Activated T-cell treated with anti-CD3 and anti-CD28 coated beads for 1 hour (primary cell): ENCODE measurements around the gene GRPEL2.

Source experiments
- DNase-seq: peaks from one replicate; pipeline ENCODE4 v3.0.0-alpha.2; 2020; ENCODE audit warnings: low read depth

The GRPEL2 gene, protein sequence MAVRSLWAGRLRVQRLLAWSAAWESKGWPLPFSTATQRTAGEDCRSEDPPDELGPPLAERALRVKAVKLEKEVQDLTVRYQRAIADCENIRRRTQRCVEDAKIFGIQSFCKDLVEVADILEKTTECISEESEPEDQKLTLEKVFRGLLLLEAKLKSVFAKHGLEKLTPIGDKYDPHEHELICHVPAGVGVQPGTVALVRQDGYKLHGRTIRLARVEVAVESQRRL

DNA sequence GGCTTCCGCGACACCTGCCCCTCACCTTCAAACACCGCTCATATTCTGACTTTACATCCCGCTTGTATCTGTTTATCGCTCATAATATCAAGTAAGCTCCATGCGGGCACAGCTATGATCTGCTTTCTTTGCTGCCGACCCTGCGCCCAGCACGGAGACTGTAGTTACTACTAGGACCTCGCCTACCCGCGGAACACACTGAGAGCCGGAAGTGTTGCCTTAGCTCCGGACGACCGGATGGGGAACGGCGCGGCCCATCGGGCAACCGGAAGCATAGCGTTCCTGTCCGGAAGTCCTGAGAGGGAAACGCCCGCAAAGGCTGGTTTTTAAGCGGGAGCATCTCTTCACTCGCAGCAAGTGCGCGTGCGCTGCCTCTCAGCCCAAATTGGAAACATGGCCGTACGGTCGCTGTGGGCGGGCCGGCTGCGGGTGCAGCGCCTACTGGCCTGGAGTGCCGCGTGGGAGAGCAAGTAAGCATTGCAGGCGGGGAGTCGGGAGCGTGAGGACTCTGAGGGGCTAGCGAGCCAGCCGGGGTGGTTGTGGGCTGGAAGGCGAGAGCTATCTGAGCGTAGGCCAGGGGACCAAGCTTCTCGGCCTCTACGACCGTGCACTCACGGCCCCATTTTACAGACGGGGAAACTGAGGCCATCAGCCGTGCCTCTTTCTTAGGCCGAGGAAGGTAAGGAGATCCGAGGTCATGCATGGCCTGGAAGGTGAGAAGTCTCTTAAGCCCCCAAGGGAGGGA is at the start of gene GRPEL2:
GRPEL2 (plus strand) TSS at position 353 of the 745 bp plus-strand sequence; CDS start at position 394, 41 bp downstream.
- DNase-seq: peak; percentile 78

DNA sequence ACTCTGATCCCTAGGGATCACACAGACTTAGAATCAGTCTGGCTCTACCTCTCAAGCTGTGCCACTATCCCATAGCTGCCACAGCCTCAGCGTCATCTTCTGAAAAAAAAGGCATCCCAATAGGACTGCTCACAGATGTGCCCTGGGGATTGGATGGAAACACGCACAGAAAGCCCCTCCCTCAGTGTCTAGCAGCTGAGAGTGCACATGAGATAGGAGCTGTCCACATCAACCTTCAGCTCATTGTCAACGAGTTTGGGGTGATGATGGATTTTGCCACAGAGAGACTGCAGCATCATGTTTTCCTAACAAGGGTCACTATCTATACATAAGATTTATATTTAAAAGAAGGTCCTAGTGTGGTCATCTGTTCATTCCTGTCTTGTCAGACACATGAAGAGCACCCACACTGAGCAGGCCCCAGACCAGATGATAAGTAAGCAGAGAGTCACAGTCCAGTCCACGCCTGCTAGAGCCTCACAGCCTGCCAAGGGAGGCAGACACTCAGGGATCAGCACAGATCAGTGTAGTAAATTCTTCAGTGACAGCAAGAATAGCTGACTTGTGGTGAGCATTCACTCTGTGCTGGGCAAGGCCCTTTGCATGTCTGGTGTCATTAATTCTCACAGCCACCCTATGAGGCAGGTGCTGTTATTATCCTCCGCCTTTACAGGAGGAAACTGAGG is 47.8 kb upstream of the GRPEL2 start:
- no peak for DNase-seq

DNA sequence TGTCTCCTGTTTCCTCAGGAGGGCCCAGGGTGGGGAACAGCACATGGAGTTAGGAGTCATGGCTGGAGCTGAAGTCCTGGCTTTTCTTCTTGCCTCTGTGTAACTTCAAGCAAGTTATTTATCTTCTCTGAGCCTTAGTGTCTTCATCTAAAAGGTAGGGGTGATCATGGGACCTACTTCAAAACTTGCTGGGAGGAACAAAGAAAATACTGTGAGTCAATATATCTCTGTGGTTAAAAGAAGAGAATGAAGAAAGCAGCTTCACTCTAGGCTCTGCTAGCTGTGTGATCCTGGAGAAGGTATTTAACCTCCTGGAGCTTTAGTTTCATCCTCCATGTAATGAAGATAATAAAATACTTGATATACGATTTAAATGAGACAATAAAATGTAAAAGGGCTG is 47.1 kb upstream of the GRPEL2 start:
- no peak for DNase-seq

DNA sequence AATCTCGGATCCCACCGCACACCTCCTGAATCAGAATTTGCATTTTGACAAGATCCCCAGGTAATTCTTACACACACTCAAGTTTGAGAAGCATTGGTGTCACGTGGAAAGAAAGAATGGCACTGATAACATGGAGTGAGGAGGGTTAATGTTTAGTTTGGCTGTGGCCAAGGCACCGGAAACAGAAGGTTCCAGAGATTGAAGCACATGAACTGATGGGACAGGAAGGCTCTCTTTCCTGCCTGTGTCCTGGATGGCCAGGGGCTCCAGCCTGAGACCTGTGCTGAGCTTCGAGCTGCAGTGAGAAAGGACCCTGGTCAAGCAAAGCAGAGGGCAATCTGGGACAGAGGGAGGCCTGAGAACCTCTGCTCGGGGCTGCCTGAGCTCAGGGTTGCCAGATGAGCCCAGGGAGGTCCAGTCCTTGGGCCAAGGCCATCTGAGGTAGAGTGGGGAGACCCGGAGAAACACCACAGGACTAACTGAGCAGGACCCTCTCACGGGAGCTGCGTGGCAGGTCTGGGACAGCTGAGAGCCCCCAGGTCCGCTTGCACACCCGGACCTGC is 46.4 kb upstream of the GRPEL2 start:
- no peak for DNase-seq

DNA sequence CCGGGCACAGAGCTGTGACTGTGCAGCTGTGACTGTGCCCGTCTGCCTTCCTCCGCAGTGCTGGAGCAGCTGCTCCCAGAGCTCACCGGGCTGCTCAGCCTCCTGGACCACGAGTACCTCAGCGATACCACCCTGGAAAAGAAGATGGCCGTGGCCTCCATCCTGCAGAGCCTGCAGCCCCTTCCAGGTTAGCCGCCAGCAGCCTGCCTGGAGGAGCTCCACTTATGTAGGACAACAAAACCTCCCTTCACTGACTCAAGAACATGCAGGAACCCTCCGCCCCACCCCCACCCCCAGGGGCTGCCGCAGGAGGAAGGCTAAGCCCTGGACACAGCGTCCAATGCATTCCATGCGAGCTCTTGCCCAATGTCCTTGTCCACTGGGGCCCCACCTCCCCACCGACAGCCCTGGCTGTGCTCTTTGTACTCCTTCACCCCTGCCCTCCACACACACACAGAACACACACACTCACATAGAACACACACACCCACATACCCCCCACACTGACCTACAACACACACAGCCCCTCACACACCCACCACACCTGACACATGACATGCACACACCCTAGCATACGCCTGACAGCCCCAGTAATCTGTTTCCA is 45.7 kb upstream of the GRPEL2 start:
- no peak for DNase-seq

DNA sequence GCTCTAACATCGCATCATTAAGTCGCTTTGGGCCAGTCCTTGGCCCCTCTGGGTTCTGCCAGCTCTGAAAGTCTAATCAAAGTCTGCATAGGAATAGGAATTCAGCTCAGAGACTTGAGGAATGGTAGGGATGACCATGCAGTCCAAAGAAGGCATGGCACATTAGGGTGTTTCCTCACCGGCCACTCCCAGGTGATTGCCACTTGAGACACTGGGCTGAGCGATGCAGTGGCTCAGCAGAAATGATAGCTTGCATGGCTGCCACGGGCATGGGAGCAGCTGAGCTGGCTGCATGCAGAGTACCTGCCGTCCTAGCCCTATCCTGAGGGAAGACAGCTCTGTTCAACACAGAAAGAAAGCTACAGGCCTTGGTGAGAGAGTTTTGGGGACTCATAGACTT is 44.9 kb upstream of the GRPEL2 start:
- DNase-seq: no peak

DNA sequence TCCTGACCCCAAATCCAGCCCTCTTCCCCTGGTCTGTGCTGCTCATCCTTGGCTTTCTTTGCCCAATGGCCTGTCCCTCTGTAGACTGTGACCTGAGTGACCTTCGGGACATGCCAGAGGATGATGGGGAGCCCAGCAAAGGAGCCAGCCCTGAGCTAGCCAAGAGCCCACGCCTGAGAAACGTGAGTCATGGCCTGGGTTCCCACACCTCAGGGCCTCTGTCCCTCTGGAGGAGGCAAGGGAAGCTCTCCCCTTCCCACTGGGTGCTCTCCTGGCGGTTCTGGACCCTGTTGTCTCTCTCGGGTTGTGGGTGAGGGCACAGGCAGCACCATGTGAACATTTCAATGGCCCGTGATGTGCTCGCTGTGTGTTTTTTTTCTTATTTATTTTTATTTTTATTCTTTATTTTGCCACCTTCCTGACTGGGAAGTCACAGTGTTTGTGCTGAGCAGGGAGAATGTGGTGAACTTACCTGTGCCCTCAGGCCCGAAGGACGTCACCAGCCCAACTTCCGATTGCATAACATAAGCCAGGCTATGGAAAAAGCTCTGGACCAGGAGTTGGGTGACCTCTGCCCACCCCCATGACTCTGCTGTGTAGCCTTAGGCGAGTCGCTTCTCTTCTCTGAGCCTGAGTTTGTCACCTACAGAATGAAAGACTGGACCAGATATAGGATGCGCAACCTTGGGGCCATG is 44.1 kb upstream of the GRPEL2 start:
- DNase-seq: no peak

DNA sequence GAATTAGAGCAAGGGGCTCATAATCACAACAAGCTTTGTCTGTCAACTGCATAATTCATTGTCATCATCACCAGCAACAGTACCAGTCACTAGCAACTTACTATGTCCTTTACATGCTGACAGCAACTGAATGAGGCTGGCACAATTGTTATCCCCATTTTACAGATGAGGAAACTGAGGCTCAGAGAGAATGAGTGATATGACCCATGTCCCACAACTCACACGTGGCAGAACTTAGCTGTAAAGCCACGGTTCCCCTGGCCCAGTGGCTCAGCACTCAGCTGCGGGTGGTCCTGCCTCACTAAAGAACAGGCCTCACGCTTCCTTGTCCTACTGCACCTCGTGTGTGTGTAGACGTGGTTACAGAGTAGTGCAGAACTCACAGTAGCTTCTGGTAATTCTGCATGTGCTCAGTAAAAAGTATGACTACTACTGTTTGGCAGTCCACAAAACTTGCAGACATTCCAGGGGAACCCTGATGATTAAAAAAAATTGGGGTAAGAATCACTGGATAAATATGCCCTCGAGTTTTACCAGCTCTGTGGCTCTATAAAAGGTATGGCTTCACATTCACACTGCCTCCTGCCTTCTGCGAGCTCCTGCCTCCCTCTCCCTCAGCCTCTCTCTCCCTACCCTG is 43.4 kb upstream of the GRPEL2 start:
- no peak for DNase-seq

DNA sequence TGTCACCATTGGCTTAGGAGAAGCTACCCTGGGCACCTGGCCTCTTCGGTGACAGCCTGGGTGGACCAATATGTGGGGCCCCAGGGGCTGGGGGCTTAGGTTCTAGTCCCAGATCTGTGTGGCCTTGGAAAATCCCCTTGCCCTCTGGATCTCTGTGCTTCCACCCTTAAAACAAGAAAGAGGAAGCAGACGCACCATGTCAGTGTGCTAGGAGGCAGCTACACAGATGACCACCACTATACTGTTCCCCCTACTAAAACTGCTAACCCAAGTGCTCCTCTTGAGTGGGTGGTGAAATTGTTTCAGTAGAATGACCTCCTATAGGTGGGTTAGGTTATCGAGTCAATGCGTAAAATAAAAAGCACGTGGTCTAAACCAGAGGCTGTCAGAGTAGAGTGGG is 42.7 kb upstream of the GRPEL2 start:
- no peak for DNase-seq

DNA sequence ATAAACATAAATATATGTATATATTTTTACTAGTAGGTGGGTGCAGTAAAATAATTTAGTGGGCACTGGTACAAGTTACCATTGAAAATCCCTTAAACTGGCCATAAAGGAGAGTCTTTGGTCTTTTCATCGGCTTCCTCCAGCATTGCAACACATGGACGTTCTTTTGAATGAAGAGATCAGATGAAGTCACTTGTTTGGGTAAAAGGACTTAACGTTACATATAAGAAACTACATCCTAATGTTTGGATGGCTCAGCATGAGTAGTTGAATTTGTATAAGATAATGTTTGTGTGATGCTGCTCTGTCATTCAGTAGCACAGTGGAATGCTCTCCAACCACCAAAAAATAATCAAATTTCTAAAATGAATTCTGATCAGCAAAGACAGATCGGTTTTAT is 42.1 kb upstream of the GRPEL2 start:
- no peak for DNase-seq

DNA sequence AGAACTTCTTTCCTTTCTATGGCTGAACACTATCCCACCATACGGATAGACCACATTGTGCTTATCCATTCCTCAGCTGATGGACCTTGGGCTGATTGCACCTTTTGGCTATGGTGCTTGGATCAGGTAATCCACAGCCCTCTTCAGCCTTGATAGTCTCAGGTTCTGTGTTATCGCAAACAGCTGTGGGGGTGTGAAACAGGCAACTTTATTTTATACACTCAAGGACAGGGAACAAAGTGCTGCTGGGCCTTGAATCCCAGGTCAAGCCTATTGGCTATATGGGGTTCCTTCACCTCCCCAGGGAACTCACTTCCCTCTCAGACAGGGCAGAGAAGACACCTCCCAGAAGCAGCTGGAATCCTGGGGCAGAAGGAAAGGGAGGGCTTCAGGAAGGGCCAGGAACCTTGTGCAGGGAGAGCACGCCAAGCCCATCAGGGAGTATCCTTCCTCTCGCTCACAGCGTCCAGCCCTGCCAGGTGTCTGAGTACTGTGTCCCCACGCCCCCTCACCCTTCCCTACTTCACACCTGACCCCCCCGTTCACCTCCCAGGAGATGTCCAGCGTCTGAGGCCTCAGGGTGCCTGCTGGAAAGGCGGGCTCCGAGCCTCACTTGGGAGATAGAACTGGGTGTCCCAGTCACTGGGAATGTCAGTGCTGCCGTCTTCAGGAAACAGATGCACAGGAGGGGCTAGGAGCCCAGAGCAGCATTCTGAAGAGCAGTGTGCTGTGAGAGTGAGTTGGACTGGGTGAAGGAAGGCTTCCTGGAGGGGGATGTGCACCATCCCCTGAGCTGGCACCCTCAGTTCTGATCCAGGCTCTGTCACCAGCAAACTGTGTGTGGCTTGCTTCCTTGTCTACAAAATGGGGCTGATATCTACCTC is 40.9 kb upstream of the GRPEL2 start:
- no peak for DNase-seq

DNA sequence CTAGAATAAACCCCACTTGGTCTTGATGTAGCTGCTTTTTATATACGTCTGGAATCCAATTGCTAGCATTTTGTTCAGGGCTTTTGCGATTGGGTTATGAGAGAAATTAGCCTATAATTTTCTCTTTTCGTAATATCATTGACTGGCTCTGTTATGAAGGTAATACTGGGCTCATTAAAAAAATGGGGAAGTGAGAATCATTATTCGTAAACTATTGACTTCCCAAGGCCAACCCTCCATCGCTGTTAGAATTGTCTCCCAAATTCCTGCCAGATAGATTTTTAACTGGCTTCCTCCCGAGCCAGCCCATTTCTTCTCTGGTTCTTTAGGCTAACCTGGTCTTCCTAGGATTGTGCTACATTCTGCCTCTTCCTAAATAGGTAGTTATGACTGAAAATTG is 35.9 kb upstream of the GRPEL2 start:
- DNase-seq: no peak

DNA sequence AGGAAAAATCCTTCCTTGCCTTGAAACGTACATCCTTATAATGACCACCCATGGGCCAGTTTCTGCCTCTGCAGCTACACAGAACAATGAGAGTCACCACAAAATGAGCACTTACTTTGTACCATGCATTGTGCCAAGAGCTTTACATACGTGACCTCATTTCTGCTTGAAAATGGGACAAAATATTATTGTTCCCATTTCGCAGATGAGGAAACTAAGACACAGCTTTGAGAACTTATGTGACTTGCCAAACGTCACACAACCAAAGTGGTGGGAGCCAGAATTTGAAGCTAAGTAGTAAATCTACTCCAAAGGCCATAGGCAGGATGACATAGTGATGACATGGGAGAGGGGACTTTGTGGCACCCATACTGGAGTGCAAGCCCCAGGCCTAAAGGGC is 34.8 kb upstream of the GRPEL2 start:
- DNase-seq: no peak

DNA sequence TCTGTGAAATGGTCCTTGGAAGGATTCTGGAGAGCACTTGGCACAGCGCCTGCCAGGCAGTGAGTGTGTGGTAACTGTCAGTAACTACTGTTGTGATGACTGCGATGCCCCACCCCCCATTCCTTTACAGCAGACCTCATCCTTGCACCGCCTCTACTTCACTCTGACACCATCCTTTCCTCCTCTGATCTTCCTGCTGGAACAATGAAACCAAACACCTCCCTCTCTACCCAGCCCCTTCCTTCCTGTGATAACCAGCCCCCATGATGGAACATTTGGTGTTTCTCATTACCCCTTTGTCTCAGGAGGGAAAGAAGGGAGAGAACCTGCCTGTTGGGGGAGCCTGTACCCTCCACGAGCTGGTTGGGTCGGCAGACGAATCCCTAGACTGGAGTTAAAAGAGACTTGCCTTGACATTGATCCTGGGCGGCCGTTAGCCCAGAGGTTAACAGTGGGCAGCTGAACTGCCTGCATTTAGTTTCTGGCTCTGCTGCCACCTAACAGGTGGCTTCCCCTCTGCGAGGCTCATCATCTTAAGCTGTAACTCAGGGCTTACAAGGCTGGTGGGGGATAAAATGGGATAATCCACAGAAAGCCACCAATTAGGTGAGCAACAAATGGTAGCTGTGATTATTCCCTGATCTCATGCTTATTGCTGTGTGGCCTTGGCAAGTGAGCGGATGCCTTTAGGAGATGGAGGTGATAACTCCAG is 34.2 kb upstream of the GRPEL2 start:
- DNase-seq: no peak

DNA sequence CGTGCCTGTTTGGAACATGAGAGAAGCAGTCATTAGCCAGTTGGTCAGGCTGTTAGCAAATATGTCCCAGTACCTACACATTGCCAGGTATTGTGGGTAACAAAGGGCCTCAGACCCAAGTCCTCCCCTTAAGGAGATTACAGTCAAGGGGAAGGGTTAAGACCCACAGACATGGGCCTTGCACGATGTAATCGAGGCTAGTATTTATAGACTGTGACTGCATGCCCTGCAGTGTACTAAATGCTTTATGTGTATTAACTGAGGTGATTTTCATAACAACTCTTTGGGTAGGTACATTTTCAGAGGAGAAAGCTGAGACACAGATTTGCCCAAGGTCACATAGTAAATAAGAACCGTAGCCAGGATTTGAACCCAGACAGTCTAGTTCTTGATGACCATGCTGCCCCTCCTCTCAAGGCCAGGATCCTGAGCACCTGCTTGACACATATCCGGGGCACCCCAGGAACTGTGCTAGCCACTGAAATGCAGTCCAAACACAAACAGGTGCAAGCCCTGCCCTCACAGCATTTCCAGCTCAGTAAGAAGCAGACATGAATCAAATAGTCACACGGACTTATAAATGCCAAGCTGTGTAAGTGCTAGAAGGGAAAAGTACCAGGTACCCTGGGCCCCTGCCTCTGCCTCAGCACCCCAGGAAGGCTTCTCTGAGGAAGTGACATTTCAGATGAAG is 32.0 kb upstream of the GRPEL2 start:
- DNase-seq: no peak

DNA sequence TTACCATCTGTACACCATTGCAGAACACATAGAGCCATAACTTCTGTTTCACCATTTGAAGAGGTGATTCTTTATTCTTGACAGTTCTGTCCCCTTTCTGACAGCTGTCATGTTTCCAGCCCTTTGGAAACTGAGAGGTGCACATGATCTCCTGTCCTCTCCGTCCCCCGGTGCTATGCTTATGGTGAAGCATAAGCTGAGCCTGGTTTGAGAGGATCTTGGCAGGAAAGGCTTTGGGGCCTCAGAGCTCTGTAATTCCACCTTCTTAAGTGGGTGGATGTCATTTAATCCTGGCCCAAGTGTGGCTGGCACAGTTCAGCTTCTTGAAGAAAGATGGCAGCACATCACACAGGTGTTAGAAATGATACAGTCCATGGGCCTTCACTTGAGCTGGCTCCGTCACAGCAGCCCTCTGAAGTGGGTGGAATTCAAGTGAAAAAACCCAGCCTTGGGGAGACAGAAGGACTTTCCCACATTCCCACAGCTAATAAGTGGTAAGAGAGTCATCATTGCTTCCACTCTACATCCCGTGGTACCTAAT is 30.7 kb upstream of the GRPEL2 start:
- no peak for DNase-seq

DNA sequence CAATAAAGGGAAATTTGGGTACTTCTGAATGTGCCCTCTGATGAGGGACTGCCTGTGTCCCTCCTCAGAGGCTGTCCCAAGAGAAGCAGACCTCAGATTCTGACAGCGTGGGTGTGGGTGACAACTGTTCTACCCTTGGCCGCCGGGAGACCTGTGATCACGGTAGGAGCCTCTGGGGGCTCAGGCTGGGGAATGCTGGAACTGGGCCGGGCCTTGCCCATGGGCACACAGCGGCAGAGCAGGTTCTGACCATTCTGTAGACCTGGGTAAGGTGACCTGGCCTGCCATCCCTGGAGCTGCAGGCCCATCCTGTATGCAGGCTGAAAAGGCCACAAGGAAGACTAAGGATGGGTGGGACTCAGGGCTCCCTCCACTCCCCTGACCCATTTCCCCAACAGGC is 29.5 kb upstream of the GRPEL2 start:
- no peak for DNase-seq

DNA sequence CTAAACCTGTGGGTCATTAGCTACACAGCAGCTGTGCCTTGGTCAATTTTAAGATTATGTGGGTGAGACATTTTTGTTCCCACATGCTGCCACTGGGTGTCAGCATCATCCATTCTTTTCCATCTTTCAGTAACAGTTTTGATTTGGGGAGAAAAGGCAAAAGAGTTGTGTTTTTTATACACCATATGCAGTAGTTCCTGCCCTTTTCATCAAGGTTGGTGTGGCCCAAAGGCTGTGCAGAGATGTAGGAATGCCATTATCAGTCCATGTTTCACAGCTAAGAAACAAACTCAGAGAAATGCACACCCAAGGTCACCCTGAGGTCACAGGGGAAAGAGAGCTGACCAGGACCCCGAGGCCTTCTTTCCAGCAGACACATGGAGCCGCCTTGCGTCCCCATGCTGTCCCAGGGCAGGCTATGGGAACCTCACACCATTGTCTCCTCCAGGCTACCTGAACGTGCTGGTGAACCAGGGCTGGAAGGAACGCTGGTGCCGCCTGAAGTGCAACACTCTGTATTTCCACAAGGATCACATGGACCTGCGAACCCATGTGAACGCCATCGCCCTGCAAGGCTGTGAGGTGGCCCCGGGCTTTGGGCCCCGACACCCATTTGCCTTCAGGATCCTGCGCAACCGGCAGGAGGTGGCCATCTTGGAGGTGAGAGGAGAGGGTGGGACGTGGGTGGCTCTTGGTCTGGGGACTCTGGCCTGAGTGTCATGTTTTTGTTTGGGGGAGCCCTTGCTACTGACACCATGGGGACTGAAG is 27.8 kb upstream of the GRPEL2 start:
- no peak for DNase-seq
